Femur (tissue), 1 donor: ENCODE data around the gene NPPC.
"Not testable (repeated sequence)": the region's sequence is repeated elsewhere in the genome, so short reads cannot be mapped to it uniquely, and the experiment has no call there.

Experiments
- DNase-seq: peaks from one replicate; pipeline ENCODE4 v3.0.0-alpha.2; 2017

Gene NPPC

DNA sequence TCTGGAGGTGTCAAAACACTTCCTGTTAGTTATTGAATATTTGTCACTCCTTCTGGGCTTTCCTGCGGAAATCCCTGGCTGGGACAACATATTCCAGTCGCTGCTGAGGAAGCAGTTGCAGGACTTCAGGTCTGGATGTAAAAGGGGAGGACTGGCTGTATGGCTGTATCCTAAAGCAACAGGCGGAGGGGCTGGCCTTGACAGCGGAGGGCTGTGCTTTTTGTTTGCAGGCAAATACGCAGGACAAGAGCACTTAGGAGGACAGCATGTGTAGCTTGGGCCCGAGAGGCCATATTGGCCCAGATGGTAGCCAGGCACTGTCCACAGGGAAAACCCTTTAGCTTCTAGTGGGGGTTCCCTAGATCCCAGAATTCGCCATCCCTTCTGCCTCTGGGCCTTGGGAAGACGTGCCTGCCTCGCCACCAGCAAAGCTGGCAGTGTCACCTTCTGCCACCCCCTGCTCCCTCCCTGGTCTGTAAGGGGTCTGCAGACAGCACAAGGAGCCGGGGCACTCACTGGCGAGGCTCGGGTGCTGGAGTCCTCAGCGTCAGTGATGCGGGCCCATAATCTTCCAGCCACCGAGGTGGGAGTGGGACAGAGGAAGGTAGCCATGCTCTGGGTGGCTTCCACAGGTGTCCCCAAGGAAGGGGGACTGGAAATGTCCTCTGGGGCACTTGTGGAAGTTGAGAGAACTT lies 6.7 kb downstream of the NPPC start:
- no peak for DNase-seq

GRCh38 chr2:231918501-231919330 lies 7.5 kb downstream of the NPPC start:
- no peak for DNase-seq

DNA sequence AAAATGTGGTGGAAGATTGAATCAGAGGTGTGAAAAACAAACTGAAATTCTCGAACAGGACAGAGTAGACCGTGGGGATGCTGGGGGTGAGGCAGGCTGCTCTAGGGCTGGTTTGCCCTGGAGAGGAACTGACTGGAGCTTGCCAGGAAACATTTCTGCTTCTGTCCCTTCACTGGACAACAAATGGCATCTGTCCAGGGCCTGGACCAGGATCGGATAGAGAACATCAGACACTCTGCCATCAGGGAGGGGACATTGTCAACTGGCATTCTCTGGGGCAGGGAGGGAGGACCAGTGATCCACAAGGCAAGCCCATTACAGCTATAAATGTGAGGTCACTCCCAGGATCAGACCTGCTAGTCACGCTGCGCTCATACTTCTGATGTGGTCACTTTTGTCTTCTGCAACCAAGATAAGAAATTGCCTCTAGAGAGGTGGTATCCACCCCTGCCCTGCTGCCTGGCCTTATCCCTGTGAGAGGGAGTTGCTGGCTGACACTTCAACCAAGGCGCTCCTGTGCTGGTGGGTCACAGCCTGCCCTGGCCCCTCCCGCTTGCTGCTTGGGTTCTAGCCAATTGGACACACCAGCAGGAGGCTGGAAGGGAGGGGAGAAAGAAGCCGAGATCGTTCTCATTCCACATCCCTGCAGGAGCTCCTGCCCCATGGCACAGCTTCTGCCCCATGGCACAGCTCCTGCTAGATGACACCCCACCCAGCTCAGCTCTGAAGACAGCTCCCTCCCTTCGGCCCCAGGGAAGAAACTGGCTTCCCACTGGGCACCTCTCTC lies 8.7 kb downstream of the NPPC start:
- DNase-seq = no peak

GRCh38 chr2:231914077-231914690 lies 12.0 kb downstream of the NPPC start:
- no peak for DNase-seq

DNA sequence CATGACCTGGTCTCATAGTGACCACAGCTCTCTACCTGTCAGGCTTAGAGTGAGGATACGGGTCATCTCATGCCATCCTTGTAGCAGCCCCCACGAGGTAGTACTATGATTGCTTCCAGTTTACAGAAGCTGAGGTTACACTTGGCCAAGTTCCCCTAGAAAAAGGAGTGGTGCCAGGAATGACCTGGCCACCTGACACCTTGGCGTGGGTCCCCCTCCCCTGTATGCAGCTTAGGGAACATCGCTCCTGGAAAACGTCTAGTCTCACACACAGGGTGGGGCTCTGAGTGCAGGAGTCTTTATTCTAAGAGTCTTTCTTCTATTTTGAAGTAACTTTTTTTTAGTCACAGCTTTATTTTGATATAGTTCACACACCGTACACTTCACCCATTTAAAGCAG lies 14.8 kb downstream of the NPPC start:
- no peak for DNase-seq

DNA sequence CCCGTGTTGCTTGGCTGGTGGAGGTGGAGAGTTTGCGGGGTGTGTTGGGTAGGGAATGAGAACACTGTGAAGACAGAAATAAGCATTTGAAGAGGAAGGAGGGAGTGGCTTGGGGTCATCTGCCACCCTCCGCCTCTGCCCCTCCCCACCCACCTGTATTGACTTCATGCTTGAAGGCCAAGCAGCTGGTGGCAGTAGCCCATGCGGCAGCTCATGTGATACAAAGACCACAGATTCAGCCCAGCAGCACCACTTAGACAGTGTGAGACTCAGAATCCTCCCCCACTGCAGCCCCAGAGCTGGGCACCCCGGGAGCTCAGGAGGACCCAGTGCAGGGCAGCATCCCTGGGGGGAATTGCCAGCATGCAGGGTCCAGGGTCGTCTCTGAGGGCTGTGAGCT lies 15.4 kb downstream of the NPPC start:
- no peak for DNase-seq

- not testable (repeated sequence) for DNase-seq
Measured at GRCh38 chr2:231910161-231910560, 16.0 kb downstream of the NPPC start.

DNA sequence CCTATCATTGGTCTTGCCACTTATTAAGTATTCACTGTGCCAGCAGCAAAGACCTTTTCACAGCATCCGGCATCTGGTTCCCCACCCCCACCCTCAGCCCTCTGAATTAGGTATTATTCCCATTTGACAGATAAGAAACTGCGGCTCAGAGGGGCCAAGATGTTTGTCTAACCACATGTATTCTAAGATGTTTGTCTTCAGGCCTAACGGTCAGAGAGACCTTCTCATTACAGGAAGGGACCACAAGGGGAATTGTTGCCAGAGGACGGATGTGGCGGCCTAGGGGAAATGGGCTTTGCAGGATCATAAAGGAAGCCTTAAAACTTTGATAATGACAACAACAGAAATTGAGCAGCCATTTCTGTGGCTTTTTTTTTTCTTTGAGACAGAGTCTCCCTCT lies 16.6 kb downstream of the NPPC start:
- no peak for DNase-seq

DNA sequence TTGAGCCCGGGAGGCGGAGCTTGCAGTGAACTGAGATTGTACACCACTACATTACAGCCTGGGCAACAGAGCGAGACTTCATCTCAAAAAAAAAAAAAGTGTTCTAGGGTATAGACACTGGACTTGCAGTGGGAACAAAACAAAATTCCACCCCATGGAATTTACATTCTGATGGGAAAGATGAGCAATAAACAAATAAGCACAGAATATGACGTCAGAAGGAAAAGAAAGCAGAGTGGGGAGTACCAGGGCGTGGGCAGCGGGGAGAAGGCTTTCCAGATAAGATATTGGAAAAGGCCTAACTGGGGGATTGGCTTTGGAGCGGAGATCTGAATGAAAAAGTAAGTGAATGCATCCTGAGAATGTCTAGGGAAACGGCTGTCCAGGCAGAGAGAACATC lies 17.6 kb downstream of the NPPC start:
- no peak for DNase-seq

- DNase-seq = no peak
Measured at GRCh38 chr2:231907765-231908164, 18.4 kb downstream of the NPPC start.

DNA sequence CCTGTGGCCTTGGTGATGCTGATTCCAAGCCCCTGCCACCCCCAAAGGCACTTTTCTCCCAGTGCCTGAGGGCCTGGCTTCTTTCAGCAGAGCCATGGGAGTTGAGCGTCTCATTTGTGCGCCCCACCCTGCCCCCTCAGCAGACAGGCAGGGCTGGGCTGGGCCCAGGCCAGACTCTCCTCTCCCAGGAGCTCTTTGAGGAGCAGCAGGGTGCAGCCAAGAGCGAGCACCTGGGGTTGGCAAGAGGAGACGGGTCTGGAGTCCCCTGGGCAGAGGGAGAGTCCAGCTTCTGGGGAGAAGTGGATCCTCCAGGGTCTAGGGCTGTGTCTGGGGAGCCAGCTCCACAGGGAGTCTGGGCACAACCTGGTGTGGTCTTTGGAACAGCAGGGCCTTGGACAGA lies 21.2 kb downstream of the NPPC start:
- DNase-seq = no peak

DNA sequence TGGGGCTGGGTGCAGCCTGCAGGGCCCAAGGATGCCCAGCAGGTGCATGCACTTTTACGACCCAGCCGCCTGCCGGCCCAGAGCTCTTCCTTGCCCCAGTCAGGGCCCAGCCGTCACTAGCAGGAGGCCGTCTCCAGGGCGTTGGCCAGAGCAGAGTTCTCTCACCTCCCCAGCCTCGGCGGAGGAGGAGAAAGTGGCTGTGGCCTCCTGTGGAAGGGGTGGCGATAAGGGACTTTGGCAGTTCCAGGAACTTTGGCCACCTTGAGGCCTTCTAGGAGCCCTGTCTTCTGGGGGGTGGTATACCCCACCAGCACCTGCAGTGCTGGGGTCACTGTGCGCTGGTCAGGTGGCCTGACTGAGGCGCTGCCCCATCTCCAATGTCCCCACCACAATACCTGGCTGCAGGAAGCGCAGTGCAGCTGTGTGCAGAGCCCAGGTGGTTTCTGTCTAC lies 22.0 kb downstream of the NPPC start:
- DNase-seq = no peak

DNA sequence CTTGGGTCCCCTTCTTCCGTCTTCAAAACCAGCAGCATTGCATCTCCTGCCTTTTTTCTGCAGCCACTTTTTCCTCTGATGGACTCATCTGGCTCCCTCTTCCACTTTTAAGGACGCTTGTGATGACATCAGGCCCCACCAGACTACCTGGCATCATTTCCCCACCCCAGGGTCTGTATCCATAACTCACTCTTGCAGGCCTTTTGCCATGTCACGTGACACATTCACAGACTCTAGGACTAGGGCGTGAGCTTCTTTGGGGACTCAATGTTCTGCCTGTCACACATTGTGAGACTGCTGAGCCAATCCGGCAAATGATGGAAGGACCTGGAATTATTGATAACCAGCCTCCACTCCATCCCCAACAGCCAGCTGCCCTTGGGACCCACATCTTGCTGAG lies 23.6 kb downstream of the NPPC start:
- DNase-seq = no peak

GRCh38 chr2:231900972-231901371 lies 25.2 kb downstream of the NPPC start:
- DNase-seq = no peak

GRCh38 chr2:231900486-231900942 lies 25.7 kb downstream of the NPPC start:
- peak; percentile 70 for DNase-seq

- DNase-seq = no peak
Measured at GRCh38 chr2:231894566-231895380, 31.4 kb downstream of the NPPC start.

GRCh38 chr2:231891514-231891905 lies 34.7 kb downstream of the NPPC start:
- no peak for DNase-seq

GRCh38 chr2:231890896-231891513 lies 35.2 kb downstream of the NPPC start:
- DNase-seq = no peak

DNA sequence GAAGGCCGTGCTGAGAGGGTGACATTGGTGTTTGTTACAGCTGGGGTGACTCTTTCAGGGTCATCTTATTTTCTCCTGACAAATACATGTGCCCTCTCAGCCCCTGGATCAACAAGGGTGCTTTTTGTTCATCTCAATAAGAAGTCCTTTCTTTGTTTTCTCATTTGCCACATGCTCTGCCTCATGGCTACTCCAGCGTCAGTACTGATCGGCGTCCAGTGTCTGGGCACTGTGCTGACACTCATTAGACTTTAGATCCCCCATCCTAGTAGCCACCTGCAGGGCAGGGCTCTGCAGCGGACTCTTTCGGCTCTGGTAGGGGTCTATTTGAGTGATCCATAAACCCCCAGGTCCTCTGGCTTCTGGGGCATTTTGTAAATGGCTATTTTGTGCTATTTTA lies 38.4 kb downstream of the NPPC start:
- DNase-seq = no peak

- no peak for DNase-seq
Measured at GRCh38 chr2:231886071-231886681, 40.0 kb downstream of the NPPC start.
